HL-60/S4 treated with retinoic acid at 250 ng/mL for 4 days and 3 days (cell line): ENCODE results near the gene TECRL.

ENCODE experiments used
- in situ Hi-C: fragments of 300-500 bp; cut with MboI; formaldehyde crosslinking; loops from 2 replicates; pipeline ENCODE4 v1.7.0; 2022; ENCODE audit warnings: low sequenced_read_pairs

The TECRL gene, protein sequence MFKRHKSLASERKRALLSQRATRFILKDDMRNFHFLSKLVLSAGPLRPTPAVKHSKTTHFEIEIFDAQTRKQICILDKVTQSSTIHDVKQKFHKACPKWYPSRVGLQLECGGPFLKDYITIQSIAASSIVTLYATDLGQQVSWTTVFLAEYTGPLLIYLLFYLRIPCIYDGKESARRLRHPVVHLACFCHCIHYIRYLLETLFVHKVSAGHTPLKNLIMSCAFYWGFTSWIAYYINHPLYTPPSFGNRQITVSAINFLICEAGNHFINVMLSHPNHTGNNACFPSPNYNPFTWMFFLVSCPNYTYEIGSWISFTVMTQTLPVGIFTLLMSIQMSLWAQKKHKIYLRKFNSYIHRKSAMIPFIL

DNA sequence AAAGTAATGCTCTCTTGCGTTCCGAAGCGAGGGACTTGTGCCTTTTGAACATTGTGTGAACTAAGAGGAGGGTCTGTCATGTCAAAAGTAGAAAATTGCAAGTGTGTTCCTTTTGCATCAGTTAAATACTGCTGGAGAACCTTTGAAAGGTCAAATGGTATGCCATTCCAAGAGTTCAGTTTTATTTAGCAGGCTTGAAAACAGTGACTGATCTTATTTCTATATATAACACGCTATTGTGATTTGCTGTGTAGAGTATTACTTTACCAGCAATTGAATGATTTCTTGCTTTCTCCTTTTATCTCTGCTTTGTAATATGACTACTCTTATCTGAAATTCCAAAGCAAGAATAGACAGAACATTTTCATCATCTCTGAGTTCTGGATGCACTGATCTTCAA, at the start of gene TECRL:
Gene TECRL, minus strand, starts transcription at position 151 of the 400 bp plus-strand sequence. Its CDS starts 99 bp downstream, at position 52.
- in situ Hi-C loops = no loop called here

DNA sequence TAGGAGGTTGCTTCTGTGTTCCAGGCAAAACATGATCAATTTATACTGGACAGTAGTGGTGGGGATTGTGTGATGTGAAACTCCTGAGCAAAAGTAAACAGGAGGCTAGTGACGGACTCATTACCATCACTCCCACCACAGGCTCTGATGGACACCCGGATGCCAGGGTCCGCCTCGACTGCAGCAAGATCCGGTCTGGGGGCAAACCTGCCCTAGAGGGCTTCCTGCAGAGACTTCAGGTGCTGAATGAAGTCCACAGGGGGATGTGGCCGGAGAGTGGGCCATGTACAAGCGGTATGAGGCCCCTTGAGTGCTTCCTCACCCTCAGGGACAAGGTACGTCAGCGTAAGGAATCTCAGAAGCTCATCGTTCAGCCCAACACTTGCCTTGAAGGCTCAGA, 23.4 kb upstream of the TECRL start:
- in situ Hi-C loops = no loop called here

DNA sequence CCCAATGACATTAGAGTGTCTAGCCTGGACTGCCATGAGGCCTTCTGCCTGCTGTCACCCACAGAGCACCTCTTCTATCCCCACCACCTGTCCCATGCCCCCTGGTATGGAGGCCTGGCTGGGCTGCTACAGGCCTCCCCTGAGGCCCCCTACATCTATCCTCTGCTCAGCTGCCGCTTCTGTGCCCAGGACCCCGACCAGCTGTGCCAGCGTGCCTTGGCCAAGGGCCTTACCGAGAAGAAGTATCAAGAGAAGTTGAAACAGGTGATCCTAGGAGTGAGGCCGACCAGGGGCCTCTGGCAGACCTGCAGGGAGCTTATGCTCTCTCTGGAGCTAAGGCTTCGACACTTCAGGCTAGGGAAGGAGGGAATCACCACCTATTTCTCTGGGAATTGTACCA, 21.7 kb upstream of the TECRL start:
- in situ Hi-C loops = no loop called here

DNA sequence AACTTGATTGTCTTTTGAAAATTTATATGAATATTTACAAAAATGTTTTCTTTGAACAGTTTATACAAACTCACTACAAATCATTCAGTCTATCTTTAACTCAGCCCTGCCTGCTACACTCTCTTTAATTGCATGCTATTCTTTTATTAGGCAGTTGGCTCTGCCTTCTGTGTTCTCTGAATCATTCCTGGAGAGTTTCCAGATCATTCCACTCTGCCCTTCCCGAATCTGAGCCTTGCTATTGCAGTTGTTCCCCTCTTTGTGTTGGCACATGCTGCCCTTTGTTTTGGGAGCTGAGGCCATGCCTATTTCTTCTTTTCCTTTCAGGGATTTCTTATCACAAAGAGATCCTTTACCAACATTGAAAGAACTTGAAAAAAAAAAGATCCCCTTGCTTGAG, 8.7 kb upstream of the TECRL start:
- in situ Hi-C loops = no loop called here

DNA sequence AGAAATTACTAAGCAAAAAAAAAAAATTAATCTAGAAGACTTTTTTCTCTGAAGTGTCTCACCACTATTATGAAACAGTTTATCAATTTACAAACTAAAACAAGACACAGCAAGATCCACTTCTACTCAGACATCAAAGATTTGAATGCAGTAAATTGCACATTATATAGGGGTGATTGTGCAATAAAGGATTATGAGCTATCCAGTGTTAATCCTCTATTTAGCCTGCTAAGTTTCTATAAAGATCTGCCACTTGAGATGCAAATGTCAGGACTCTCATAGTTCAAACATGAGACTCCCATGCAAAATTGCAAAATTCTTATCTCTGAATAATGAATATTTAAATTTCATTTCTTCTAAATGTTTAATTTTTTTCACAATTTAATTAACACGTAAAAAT, 2.2 kb downstream of the TECRL start:
- in situ Hi-C loops = no loop called here

DNA sequence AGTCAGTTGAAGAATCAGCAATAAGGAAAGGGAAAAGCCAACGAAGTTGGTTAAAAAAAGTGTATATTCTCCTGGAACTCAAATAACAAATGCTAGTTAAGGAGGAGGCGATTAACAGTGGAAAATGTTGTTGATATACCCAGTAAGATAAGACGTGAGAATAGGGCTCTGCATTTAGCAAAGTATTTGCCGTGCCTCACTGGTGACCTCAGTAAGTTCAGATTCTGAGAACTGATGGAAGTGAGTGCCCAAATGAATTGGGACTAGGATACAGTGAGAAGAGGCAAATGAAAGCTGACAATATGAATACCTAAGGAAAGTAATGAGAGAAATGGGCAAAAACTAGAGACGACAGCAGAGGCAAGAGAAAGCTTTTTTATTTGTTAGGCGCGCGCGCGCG, 3.5 kb downstream of the TECRL start:
- in situ Hi-C loops = no loop called here

DNA sequence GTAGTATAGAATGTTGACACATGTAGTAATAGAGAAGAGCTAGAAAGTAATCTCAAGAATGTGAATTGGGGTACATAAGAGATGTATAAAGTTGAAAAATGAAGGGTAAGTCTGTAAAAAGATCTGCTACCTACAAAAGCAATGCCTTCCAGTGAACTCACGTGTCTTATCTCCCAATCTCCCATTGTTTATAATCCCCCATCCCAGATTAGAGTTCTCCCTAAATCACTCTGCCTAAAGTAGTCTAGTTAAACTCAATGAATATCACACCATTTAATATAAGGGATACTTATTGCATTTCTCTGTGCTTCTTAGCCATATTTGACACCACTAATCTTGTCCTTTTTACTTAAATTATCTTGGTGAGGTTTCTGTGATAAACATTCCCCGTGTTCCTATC, 6.6 kb downstream of the TECRL start:
- in situ Hi-C loops = no loop called here

DNA sequence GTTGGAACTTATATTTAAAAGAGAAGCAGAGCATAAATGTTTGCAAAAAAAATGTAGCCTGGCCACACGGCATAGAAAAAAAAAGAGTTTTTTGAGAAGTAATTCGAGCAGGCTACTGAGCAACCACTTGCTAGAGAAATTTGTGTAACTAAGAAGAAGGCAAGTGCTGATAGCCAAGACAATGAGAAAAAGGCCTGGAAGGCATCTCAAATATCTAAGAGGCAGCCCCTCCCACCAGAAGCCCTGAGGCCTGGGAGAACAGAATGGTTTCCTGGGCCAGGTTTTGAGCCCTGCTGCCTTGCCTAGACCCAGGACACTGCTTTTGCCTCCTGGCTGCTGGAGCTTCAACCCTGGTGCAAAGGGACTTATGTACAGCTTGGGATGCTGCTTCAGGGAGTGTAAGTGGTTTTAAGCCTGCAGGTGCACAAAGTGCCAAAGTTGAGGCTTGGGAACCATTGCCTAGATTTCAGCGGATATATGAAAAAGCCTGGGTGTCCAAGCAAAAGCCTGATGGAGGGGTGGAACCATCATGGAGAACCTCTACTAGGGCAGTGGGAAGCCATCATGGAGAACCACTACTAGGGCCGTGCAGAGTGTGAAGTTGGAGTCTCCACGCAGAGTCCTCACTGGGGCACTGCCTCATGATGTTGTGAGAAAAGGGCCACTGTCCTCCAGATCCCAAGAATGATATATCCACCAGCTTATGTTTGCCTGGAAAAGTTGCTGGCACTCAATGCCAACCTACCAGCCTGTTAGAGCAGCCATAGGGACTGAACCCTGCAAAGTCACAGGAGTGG, 9.7 kb downstream of the TECRL start:
- in situ Hi-C loops = no loop called here

DNA sequence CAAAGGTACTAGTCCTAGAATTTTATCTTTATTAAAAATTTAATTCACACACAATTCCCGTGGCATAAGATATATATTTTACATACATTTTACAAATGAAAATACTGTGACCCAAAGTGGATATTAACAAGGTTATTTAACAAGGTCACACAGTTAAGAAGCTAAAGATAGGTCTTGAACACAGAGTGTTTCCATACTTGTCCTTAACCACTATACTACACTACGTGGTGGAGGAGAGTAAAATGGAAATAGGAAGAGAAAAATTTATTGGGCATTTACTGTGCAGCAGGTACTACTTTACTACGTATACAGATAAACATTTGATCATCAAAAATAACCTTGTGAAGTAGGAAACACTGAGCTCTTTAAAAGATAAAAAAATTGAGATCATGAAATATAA, 14.8 kb downstream of the TECRL start:
- in situ Hi-C loops = no loop called here

DNA sequence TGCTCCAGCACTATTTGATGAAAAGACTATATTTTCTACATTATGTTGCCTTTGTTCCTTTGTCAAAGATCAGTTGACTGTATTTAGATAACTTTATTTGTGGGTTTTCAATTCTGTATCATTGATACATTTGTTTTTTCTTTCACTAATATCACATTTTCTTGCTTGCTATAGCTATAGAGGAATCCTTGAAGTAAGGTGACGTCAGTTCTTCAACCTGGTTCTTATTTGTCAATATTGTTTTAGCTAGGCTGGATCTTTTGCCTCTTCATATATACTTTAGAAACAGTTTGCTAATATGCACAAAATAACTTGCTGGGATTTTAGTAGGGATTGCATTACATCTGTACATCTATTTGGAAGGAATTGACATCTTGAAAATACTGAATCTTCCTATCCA, 21.0 kb downstream of the TECRL start:
- in situ Hi-C loops = no loop called here

DNA sequence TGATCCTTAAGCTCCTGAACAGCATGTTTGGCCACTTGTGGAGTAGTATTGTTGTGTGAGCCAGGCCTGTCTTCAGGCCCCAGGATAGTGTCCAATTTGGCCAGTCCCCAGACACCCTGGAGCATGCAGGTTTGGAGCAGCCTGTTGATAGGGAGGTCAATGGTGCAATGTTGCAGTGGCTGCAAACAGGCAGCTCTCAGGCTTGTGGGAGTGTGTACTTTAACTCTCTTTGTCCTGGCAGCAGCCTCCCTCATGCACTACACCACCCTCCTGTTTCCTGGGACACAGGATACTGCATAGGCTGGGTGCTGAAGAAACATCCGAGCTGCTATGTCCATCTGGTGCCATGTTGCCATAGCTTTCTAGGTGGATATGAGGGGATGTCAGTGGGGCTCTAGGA, 24.0 kb downstream of the TECRL start:
- in situ Hi-C loops = no loop called here

DNA sequence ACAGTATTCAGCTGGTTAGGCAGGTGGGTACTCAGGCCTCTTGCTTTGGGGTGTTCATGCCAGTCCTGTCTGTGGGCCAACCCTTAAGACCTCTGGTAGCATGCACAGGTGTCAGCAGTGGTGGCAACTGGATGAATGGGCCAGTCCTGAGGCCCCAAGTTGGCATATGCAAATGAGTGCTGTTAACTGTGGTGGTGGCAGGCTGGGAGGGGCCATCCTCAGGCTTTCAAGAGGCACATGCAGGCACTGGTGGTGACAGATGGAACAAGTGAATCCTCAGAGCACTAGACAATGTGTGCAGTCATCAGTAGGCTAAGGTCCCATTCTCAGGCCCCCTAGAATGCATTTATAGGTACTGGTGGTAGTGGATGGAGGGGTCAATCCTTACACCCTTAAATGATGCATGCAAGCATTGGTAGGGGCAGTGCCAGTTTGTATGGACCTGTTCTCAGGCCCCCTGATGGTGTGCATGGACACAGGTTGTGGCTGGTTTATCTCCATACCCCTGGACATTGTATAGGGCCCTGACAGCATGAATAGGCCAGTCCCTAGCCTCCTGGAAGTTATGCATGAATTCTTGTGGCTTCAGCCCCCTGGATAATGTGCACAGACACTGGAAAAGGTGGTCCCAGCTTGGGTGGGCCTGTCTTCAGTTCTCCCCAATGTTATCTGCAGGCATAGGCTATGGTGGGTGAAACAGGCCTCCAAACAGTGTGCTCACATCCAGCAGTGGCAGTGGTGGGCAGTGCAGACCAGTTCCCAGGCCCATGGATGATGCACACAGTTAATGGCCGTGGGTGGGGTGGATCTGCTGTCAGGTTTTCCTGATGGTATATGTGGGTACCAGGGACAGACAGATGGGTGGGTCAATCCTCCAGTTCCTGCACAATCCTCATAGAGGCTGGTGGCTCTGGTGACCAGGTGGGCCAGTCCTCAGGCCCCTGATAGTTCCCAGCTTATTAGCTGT, 24.7 kb downstream of the TECRL start:
- in situ Hi-C loops = no loop called here

DNA sequence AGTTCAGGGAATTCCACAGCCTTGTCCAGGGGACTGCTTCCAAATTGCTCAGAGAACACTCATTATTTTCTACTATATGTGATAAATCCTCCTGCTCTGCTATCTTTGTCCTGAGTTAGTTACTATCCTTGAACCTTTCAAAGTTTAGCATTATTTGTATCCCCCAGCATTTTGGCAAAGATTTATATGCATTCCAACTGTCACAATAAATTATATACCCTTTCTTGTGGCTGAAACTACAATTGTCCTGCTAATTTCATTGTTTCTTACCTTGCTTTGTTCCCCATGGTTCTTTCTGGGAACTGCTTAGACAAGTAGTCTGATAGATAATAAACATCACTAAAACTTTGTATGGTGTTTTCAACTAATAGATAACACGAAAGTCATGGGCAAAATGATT, 40.5 kb downstream of the TECRL start:
- in situ Hi-C loops = no loop called here

DNA sequence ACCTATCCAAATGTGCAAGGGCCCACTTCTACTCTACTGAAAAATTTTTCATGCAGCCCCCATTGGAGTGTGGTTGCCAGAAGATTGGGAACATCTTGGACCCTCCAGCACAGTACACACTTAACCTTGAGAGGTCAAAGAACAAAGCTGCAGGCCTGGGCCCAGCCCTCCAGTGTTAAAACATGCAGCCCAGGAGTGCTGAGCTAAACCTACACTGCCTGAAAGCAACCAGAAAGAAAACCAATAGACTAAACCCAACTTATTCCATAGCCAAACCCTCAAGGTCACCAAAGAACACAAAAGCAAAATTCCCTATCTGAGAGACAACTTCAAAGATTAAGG, 47.9 kb downstream of the TECRL start:
- in situ Hi-C loops = no loop called here

DNA sequence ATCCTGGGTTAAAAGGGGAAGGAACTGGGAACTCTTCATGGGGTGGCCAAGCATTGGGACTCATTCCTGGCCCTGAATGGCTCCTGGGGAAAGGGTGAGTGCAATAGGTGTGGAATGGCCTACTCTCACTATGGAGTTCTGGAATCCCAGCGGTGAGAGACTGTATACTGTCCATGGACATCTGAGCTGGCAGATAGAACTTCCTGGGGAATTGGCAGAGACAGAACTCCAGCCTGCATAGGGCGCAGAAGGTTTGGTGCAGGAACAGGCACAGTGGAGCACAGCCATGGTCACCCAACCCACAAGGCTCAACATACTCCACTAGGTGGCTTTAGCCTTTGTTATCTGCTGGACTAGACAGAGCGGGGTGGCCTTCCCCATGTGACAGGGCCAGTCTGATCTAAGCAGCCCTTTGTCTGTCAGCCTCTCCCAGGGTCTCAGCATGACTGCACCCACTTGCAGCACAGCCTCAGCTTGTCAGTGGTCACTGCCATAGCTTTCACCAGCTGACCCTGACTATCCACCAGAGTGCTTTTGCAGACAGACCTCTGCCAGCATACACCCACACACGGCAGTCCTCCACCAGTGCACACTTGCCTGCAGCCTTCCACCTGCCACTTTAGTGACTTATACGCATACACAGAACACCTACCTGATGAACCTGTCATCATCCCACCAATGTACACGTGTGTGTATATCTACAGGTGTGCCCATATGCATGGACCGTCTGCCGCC, 48.4 kb downstream of the TECRL start:
- in situ Hi-C loops = no loop called here

DNA sequence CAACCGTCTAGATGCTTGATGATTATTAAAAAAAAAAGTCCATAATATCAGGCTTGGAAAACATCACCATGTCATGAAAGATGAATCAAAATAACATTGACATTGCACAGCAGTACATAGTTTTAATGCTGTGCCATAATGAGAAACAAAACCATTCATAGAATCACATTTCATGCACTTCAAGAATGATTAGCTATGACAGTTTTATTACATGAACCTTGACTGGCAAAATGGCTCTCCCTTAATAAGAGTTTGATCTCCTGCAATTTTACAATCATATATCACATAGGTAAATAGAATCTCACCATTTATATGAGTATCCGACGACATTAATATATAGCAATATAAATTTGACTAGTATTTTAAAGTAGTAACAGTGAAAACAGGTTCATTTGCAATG, 49.8 kb downstream of the TECRL start:
- in situ Hi-C loops = no loop called here

DNA sequence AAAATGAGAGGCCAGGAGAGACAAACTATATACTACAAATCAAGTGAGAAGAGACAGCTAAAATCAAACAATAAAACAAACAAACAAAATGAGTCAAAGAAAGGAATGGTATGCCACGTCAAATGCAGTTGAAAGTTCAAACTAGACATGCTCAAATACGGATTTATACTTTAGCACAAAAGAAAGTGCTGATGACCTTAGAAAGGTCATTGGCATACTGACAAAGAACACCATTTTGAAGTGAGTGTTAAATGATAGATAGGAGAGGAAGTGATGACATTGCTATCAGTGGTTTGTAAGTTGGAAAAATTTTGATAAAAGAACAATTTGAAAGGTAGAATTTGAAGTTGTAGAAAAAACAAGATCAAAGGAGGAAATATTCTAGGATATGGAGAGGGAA, 55.3 kb downstream of the TECRL start:
- in situ Hi-C loops = no loop called here

DNA sequence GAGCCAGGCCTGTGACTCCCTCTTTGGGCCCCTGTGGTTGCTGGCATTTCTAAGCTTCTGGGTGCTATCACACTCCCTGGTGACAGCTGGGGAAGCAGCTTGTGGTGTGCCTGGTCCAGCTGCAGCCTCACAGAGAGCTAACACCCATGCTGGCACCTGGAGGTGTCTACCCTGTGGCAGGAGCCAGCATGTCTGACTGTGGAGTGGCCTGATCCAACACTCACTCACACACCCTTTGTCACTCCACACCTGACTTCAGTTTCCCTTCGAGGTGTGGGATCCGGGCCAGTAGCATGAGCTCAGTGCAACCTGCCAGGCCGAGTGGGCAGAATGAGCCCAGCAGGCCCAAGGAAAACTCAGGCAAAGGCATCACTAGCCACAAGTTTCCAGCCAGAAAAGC, 67.5 kb downstream of the TECRL start:
- in situ Hi-C loops = no loop called here

DNA sequence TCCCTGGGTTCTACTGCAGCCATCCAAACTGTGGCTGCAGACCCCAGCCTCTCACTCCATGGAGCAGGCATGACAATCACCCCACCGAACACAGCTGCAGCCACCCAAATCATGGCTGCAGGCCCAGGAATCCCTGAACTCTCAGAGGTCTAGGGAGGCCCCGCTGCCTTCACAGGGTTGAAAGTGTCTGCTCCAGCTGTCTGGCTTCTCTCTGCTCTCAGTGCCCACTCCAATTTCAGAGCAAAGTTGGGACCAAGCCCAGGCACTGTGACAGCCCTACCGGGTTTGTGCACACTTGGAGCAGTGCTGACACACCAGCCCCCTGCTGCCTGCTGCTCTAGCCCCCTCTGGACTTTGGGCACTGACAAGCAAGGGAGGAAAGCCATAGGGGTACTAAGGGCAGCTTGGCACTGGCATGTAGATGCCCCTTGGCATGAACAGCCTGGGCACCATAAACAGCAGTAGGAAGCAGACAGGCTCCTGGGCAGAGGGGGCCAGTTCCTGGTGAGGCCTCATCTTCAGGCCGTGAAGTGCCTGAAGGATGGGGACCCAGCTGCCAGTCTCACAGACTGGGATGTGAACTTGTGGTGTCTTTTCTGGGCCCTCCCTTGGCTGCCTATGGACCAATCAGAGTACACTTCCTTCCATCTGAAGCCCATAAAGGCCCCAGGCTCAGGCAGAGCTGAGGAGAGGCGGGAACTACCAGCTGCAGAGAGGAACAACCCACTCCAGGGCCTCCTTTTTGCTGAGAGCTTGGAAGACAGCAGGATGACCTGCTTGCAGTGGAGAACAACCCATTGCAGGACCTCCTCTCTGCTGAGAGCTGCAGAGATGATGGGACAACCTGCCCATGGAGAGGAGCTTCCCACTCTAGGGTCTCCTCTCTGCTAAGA, 68.8 kb downstream of the TECRL start:
- in situ Hi-C loops = no loop called here

DNA sequence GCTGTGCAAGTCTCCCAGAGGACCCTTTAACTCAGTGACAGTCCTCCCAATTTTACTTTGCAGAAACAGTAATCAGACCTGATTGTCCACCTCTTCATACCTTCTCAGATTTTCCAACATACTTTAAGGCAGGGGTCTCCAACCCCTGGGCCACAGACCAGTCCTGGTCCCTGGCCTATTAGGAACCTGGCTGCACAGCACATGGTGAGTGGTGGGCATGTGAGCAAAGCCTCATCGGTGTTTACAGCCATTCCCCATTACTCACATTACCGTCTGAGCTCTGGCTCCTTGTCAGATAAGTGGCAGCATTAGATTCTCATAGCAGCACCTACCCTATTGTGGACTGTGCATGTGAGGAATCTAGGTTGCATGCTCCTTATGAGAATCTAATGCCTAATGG, 74.3 kb downstream of the TECRL start:
- in situ Hi-C loops = no loop called here
